OCI-LY3 (cell line): ENCODE measurements around the gene IGFBP1.

Source experiments
- CTCF ChIP-seq: fragments of 200-600, 300-600 bp; sonication (generic); IDR thresholded peaks from 2 replicates; pipeline ENCODE4 v1.5.1; 2014; ENCODE audit warnings: antibody characterized with exemption, low read length, low read depth
- EZH2phosphoT487 ChIP-seq: fragments of 200-600 bp; shearing (Covaris generic); IDR thresholded peaks from 2 replicates; pipeline ENCODE4 v1.6.1; 2018; ENCODE audit warnings: antibody characterized with exemption, mixed run types, low read depth

- TF ChIP-seq CTCF (no peak), EZH2phosphoT487 (no peak)
Measured at GRCh38 chr7:45891462-45892402, 3.4 kb downstream of the IGFBP1 start.
